HG02973 (cell line): ENCODE measurements around the gene STING1.

ENCODE experiments used
- ATAC-seq: cut with Tn5 transposase; IDR thresholded peaks from one replicate; pipeline ENCODE4 v1.9.1; 2021; ENCODE audit warnings: moderate library complexity; ENCODE audit not compliant: unreplicated experiment

STING1 gene

DNA sequence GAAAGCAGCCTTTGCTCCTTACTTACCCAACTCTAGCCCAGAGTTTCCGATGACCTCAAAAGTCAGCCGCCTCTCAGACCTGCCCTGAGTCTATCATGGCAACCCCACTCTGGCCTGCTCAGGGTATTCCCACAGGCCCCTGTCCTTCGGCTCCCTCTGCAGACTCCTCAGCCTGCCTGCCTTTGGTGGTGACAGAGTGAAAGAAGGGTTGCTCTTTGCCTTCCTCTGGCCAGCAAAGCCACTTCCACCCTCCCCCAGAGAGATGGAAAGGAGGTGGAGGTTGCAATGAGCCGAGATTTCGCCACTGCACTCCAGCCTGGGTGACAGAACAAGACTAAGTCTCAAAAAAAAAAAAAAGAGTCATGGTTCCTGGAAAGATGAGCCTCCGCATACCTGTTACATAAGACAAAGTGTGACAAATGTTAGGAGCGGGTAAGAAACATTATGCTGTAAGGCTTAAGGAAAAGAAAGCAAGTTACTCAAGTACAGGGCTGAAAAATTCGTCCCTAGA, 14.1 kb downstream of the STING1 start:
- ATAC-seq: no peak

DNA sequence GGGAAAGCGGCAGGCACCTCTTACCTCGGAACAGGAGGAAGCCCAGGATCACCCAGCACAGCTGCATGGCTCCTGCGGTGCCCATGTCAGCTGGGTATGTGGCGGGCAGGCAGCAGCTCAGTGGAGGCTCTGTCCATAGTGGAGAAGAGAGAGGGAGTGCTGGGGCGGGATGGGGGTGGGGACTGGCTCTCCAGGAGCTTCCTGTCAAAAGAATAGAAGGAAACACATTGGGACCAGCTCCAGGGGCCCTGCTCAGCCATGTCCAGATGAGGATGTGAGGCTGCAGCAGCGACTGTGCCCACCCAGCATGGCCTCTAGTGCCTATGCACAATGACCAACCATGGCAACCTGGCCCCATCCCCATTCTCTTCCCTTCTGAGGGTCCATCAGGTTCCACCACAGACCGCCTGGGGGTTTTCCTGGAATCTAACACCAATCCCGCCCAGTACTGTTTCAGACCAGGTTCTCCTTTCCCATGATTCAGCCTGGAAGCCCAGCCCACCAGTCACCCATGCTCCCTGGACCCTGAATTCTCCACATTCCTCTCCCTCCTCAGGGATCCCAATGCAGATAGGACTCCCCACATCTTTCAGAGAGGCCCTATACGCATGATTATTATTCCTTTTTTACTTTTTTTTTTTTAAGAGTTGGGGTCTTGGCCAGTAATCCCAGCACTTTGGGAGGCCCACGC, 19.8 kb downstream of the STING1 start, which contains the start of gene ECSCR:
TSS of gene ECSCR (minus strand) at position 158 of the 691 bp plus-strand sequence. CDS start at position 85, 73 bp downstream.
- ATAC-seq: no peak

DNA sequence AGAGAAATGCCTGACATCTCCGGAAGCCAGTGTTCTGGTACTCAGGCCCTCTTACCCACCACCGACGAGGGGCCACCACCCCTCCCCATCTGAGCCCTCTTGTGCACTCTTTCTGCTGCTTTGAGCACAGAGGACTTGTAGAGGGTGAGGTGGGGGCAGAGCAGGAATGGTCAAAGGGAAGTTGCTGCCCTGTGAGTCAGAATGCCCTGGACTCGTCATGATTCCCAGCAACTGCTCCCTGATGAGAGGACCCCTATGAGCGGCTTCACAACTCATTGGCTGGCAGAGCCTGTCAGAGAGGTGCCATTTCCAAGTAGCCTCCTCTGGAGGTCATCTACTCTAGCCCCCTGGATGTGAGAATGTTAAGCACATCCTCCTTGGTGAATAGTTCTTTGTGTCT, 20.9 kb downstream of the STING1 start:
- ATAC-seq: no peak

DNA sequence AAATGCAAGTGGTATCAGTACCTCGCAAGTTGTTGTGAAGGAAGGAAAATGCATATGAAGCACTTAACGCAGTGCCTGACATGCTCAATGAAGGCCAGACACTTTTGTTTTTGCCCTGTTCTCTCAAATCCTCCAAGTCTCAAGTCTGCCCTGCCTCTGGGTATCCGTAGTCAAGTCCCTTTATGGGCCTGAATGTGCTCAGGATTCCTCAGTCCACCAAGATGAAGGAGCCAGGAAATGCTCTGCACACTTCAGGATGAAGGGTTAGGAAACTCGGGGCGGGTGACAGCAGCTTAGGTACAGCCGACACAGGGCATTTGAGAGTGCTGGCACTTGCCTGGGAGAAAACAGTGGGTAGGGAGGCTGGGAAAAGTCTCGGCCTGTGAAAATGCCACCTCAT, 21.4 kb downstream of the STING1 start:
- no peak for ATAC-seq

GRCh38 chr5:139460455-139460854, 22.1 kb downstream of the STING1 start:
- ATAC-seq: no peak

- ATAC-seq: no peak
Observed at GRCh38 chr5:139459451-139459934, 23.1 kb downstream of the STING1 start.

- ATAC-seq: peak; percentile 62
Observed at GRCh38 chr5:139458580-139459407, 23.8 kb downstream of the STING1 start.

DNA sequence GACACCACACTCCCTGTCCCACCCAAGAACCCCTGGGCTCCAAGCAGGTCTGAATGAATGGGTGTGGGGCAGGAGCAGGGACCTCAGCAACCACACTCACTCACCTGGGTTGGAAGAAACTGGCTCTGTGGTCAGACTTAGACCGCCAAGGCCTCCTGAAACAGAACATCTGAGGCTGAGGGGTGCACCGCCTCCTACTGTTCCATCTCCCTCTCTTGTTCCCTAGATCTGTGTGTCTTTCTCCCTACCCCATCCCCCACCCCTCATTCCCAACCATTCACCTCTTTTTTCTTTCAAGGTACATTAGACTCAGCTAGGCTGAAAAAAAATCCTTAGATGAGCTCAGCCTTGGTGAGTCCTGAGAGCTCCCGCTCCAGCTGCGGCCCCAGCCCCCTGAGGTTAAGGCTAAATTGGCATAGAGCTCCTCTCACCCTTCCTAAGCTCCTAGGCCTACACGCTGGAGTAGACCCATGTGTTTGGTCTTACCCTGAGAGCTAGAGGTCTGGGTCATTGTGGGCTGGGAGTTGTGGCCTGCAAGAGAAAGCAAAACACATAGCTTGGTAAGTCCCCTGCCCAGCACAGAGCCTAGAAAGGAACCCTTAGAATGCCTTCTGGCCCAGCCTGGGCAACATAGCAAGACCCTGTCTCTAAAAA, 24.8 kb downstream of the STING1 start:
- no peak for ATAC-seq

GRCh38 chr5:139457241-139457640, 25.3 kb downstream of the STING1 start:
- ATAC-seq: no peak

- ATAC-seq: no peak
Observed at GRCh38 chr5:139456776-139457175, 25.8 kb downstream of the STING1 start.

DNA sequence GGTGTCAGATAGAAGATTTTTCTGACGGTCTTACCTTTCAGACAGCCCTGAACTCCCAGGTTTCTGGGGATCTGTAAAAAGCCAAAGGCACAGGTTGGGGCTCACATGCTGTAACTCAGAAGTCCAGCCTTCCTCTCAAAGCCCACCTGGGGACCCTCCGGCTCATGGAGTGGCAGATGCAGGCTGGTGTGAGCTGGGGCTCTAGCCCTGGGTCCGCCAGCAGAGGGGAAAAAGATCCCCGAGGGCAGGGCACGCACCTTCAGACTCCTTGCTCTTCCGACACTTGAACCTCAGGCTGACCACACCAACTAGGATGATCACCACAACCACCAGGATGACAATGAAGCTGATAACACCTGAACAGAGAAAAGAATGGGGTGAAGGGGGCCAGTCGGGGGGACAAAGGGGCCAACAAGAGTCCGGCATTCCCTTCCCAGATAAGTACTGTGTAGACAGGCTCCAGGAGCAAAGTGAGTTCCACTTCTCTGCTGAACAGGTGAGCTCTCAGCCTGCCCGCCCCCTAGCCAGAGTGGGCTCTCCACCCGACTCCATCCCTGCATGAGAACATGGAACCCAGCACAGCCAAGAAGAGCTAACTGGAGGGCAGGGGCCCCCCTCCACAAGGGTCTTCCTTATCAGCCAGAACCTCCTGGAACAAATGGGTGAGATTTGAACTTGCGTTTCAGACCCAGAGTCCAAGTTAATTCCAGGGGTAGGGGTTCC, 27.8 kb downstream of the STING1 start:
- no peak for ATAC-seq

- no peak for ATAC-seq
Observed at GRCh38 chr5:139453683-139454567, 28.6 kb downstream of the STING1 start.

GRCh38 chr5:139451878-139452660, 30.5 kb downstream of the STING1 start:
- ATAC-seq: no peak

- ATAC-seq: no peak
Observed at GRCh38 chr5:139451176-139451575, 31.4 kb downstream of the STING1 start.

GRCh38 chr5:139446956-139447779, 35.4 kb downstream of the STING1 start:
- no peak for ATAC-seq

GRCh38 chr5:139445325-139446170, 37.0 kb downstream of the STING1 start:
- no peak for ATAC-seq

- ATAC-seq: no peak
Observed at GRCh38 chr5:139443831-139444453, 38.6 kb downstream of the STING1 start.
